HG02884 (cell line): Measurements from ENCODE around the gene WNT3.
"Not testable (repeated sequence)": the region's sequence is repeated elsewhere in the genome, so short reads cannot be mapped to it uniquely, and the experiment has no call there.

Experiments used
- ATAC-seq: cut with Tn5 transposase; IDR thresholded peaks from one replicate; pipeline ENCODE4 v1.9.1; 2021; ENCODE audit warnings: mild to moderate bottlenecking, moderate library complexity; ENCODE audit not compliant: unreplicated experiment

WNT3 gene

DNA sequence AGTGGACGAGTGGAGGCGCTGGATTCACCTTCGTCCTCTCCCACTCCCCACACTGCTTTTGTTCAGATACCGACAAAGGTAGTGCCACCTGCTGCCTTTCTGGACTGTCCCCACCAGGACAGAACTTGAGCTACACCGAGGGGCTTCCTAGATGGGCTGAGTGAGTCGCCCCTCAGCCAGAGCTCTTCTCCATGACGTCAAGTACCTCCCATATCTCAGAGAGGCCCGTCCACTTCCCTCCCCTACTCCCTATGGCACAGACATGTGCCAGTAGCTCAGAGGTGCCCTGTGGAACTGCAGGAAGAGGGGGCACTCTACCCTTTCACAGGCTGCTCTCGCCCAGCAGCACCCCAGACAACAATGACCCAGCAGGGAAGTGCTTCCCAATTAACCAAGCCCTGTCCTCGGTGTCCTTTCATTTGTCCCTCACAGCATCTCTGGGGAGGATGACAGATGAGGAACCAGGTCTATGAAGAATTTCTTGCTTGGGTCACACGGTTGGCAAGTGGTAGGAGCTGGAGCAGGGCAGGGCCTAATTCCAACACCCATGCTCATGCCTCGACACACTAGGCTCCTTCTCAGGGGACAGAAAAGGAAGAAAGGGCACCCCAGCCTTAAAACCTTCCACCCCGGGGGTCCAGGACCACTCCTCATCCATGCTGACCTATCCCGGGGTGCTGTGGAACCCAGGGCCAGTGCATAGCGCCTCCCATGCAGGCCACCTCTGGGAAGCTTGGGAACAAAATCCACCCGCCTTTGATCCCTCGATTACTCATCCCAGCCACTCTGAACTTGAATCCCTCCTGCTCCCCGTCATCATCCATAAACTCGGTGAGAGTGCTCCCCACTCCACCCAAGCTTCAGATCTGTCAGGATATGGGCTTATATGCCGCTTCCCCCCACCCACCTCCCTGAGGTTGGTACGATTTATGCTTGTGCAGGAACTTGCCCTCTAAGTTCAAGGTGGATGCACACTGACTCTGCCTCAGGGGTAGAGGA is 51.7 kb downstream of the WNT3 start:
- ATAC-seq: no peak

DNA sequence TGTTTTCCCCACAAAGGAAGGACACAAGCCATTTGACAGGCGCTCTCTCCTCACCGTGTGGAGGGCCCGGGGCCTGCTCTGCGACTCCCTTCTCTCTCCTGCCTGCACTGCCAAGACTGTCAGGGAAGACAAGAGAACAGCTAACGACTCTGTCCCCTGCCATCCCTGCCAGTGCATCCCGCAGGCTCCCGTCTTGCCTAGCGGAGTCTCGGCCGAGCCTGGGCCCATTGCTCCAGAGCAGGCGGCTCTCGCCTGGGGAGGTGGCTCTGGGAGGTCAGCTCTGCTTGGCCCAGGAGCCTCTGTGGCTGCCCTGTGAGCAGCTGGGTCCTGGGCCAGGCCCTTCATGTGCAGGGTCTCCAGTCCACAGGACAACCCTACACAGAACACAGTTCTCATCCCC is 53.0 kb downstream of the WNT3 start:
- no peak for ATAC-seq

DNA sequence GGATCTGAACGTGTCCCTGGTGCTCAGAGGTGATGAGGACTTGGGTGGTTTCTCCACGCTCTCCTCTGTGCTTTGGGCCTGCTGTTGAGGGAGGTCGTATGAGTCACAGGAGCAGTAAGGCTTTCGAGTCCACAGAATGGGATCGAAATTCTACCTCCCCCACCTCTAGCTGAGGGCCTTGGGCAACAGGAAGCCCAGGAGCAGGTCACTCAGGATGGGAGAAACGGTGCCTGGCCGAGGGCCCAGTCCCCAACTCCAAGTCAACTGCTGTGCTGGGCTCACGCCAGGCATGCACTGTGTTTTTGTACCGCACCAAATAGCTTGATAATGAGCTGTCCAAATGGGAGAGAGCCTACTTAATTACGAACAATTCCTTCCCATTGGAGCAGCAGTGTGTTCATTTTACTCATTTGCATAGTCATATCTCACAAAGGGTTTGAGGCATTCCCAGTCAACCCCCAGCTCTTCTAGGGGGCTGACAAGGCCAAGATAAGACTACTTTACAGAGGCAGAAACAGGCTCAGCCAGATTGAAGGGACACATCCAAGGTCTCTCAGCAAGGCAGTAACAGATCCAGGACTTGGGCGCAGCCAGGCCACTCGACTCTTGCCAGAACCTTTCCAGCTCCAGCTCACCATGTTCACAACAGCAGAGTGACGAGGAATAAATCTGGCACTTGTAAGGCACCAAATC is 53.6 kb downstream of the WNT3 start:
- ATAC-seq: no peak

DNA sequence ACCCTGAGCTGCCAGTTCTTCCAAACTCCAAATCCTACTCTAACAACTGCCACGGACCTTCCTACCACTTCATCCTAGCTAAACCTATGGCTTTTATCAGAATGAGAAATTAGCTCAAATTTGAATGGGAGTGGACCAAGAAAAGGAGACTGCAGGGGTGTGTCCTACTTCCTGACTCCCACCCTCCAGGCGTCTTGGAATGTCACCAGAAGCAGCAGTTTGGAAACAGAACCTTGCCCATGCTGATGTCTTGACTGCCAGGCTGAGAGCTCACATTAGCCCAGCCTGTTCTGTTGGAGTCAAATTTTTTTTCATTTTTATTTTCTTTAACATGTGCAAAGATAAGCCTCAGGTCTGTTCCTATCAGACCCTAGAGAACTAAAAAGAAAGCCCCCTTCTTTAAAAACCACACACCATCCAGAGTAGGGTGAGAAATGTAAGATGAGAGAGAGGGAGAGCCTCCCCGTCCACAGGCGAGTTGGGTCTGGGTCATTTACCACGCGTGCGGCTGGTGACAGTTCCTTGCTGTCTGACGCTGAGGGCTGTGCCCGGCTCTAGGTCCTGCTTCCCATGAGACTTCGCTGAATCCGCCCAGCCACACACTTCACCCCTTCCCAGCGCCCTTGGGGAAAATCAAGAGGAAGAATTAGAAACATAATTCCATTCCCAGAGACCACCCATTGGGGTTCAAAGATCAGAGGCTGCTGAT is 54.3 kb downstream of the WNT3 start:
- ATAC-seq: no peak

DNA sequence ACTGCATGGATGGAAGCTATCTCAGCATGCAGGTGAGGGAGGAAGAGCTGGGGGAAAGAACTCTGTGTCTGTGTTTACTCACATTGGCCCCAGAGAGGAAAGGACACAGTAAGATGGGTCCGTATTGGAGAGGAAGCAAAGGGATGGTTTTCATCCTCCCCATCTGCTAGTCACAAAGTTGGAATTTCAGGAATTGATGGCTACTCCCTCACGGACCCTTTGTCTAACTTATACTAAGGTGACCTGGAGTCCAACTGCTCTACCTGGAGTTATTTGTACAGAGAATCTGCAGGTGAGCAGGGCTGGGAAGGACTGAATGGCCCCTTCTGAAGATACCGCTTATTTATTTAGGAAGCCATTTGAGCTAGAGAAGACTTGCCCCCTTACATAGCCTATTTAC is 55.1 kb downstream of the WNT3 start:
- ATAC-seq: no peak

DNA sequence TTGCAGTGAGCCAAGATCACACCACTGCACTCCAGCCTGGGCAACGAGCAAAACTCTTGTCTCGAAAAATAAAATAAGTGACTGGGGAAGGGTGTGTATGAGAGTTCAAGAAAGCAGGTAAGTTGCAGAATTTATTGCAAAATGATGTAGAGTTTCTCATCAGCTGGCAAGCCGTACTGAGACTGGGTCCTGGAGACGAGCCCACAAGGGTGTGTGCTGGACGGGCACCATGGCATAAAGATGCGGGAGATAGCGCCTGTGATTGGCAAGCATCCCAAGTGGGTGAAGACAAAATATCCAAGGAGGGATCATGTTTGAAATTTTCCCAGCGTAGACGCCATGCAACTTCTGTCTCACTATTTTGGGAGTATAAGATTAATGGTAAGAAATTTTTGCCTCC is 59.4 kb downstream of the WNT3 start:
- no peak for ATAC-seq

DNA sequence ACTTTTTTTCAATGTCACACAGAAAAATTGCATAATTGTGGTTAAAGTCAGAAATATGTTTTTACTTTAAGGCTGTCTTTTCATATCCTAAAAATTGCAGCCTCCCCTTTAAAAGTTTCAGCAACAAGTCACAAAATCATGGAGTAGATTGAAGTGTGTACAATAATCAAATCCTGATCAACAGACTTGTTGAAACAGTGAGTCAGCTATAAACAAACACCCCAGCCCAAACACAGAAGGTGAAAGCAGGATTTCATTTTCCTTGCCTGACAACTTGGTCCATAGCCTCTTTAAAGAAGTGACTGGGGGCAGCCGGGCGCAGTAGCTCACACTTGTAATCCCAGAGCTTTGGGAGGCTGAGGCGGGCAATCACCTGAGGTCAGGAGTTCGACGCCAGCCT is 59.9 kb downstream of the WNT3 start:
- no peak for ATAC-seq

DNA sequence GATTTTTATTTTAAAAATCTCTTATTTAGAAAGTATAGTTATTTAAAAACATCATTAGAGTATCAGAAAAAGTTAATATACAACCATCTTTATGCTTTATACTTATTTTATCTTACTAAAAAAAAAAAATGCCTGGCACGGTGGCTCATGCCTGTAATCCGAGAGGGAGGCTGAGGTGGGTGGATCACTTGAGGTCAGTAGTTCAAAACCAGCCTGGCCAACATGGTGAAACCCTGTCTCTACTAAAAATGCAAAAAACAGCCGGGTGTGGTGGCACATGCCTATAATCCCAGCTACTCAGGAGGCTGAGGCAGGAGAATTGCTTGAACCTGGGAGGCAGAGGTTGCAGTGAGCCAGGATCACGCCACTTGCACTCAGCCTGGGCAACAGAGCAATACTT is 60.9 kb downstream of the WNT3 start:
- not testable (repeated sequence) for ATAC-seq

DNA sequence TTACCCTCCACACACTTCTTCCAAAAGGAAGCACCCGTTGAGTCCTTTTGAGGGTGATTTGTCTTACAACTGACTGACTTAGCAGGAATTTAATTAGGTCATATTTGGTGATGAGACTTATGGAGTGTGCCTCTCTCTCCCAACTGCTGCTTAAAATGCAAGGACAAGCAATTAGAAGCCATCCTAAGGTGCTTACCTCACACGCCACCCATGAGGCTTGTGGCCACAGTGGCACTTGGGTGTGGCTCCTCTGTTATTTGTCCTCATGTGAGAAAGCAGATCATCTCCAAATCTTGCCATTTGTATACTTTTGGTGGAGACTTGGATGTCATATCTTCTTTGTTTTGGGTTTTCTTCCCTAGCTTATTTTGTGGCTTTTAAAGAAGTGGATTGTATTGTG is 61.6 kb downstream of the WNT3 start:
- no peak for ATAC-seq

DNA sequence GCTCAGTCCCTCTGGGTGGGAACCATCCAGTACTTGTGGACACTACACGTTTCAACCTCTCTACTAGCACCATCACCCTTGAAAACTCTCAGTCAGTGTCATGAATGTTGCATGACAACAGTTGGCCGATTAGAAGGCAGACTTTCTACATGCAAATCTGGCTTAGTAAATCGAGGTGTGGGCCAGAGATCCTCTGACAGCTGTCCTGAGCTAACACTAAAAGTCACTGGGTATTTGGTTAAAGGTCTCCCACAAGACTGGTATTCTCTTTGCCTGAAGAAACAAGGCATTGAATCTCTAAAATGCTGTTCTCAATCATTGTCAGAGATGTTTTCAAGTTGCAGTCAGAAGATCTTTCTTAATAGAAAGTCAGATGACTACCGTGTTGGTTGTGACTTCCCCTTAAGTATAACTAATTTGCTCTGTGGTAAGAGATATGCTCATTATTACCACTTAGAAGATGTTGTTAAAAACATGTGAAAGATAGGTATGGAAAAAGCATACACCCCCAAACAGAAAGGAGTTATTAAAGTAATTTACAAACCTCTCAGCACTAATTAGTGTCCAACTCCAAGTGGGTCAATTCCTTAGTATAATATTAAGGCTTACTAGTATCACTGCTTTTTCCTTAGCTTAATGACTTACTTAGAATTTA is 62.3 kb downstream of the WNT3 start:
- no peak for ATAC-seq

DNA sequence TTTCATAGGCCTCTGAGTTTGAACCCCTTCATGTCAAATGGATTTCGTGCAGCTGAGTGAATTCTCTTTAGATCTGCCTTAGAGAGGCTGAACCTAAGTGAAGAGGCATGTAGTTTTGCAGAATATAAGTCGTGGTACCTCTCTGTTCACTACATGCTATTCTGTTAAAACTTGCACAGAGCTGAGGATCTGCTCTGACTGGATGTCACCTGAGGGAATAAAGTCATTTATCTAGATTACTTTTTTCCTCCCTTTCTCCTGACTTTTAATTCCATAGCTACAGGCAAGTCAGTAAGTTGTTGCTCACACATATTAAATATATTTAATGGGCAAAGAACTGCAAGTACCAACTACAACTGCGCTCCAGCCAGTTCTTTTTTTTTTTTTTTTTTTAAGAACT is 64.7 kb downstream of the WNT3 start:
- ATAC-seq: no peak

DNA sequence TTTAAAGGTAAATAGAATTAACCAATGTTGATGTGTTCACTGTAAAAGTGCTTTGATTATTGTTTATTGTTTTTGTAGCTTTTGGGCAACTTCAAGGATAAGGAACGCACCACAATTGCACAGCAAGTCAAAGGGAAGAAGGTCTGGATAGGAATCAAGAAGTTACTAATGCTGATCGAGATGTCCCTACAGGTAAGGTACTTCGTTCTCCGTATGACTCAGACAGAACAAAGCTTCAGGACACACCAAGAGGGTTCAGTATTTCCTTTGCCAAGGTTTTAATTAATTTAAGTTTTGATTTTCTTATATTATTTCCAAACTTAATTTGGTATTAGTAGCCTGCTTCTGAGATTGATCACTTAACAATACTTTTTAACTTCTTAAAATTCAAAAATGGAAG is 67.1 kb downstream of the WNT3 start:
- no peak for ATAC-seq

DNA sequence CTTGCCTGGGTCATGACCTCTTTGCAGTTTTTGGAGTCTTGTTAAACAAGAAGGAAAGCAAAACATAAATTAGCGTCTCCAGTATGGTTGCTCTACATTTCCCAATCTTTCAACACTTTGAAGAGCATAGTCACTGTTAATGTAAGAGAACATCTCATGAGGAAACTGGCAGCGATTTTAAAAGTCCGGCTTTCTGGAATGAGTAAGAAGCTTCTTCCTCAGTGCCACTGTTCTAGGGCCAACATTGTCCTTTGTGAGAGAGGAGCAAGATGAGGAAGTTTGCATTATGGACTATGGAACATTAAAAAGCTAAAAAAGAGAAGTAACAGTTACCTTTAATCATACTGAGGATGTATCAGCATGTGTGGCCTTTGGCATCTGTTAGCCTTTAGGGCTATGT is 73.1 kb downstream of the WNT3 start:
- ATAC-seq: no peak

DNA sequence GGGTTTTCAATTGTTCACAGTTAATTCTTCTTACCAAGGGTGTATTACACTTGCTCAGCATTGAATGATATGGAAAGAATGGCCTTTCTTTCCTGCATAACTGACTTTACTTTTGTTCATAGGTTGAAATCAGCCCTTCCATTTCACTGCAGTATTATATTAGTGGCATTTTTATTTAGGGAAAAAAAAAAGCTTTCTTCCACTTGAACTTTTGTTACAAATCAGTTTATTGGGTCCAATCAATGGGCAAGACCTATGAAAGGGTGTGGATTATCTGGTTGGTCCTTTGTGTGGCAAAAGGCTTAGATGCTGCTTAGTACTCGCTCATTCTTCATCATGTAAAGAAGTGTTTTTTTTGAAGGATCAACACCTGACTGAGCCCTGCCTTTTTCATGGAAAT is 74.1 kb downstream of the WNT3 start:
- ATAC-seq: no peak

DNA sequence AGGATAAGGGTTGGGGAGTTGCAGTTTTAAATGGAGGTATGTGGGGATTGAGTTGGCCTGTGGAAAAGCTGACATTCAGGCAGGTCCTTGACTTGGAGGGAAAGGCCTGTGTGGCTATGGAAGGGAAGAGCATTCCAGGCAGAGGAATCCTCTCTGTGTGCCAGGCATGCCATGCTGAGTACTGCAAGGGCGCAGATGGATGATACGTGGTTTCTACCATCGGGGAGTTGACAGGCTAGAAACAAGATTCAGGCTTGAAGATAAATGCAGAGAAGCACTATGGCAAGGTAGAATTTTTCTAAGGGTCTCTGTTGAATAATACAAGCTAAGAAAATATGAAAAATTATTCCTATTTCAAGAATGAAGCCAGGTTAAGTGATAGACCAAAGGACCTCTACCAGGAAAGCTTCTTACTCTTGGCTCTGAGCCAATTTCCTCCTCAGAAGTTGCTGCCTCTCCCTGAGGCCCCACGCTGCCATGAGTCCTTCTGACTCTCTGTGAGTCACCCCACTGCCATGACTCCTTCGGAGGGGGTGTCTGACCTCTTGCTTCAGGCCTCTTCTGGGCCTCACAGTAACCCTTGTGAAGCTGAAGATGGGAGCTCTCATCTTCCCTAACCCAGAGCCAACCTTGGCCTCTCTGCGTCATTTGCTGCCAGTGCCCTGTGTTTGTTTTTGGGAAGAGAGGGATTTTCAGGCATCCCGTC is 75.8 kb downstream of the WNT3 start:
- ATAC-seq: no peak

DNA sequence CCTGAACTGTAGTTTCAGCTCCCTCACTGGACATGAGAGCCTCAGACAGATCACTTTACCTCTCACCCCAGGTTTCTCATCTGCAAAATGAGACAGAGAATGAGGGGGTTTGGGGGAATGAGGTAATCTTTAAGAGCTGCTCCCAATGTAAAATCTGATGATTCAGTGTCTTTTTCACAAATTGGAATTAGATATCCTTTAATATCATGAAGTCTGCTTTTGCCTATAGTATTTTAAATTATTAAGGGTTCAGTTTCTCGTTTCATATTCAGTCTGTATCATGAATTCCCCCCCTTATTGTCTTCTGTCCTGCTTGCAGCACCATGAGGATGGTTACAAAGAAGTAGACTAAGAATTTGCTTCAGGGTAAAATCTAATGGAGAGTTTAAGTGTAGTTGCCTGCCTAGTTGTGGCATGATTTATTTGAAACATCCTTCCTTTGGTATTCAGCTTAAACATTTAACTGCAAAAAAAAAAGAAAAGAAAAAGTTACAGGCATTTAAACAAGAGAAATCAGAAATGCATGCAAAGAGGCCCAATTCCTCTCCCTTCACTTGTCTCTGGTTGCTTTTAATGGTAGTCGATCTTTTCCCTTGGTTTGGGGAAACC is 77.3 kb downstream of the WNT3 start:
- no peak for ATAC-seq

DNA sequence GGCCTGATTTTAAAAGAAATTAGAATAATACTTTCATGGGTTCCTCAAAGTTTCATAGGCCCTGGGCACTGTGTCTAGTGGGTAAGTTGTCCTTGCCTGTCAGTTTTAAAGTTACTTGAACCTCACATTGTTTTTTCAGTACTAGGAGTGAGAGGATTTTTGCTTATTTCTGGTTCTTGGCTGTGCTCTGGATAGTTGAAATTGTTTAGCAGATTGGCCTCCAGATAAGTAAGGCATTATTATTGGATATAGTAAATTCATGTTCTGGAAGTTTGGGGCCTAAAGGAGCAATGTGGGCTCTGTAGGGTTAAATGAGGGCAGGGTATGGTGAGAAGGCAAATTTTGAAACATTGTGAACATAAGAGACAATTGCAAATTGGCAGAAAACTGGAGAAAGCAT is 78.5 kb downstream of the WNT3 start:
- no peak for ATAC-seq

DNA sequence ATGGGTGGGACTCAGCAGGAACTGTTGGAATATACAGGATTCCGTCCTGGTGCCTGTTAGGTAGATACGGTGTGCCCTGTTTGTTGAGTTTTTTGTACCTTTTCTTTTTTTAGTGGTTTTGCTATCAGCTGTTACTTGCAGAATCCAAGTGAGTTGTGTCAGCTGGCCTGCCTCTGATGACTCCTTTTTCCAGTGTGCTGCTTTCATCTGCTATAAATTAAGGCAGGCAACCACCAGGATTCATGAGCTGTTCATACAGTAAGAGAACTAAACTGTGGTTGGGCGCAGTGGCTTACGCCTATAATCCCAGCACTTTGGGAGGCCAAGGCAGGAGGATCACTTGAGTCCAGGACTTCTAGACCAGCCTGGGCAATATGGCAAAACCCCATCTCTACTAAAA is 79.9 kb downstream of the WNT3 start:
- no peak for ATAC-seq

DNA sequence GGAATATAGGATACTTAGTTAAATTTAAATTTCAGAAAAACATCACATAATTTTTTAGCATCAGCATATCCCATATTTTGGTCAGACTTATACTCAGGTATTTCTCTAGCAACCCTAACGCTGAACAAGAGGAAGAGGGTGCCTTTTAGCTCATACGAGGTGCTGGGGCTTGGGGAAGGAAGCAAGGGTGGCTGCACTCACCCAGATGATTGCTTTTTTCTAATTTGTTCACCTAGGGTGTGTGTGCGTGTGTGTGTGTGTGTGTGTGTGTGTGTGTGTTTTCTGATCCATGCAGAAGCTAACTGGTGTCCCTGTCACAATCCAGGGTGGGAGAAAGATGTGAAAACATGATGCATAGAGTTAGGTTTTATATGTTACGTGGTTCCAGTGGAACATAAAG is 81.2 kb downstream of the WNT3 start:
- no peak for ATAC-seq

DNA sequence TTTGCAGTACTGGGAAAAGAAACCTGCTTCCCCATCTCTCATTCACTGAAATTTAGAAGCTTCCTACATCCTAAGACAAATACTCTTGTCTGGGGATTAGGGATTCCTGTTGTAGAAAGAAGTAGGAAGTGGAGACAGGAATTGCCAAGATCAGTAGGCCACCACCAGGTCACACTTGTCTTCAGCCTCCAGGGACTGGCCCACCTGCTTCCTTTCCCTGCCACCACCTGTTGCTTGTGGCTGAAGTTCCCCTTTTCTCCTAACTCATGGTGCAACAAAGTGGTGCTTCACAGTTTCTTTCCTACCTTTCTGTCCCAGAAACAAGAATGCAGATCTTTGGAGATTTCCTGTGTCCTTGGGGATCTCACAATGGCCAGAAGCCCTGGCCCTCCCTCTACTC is 82.4 kb downstream of the WNT3 start:
- no peak for ATAC-seq
